ENCODE measurements around the gene HBQ1.

GRCh38 chr16:168424-168823 lies 11.8 kb upstream of the HBQ1 start:
- no peak for TF ChIP-seq CTCF (IDR thresholded peaks at IDR 0.05; ENCODE audit: low read depth, low read length)
- no peak for TF ChIP-seq MAX (IDR thresholded peaks at IDR 0.05; ENCODE audit: low read depth, low read length)
- TF ChIP-seq MYC (IDR thresholded peaks at IDR 0.05; ENCODE audit: low read depth, low read length): no peak

Measured in NB4 (cell line).